GM21515 (cell line): ENCODE results near the gene SRCIN1.

Experiments used
- ATAC-seq: cut with Tn5 transposase; IDR thresholded peaks from one replicate; pipeline ENCODE4 v1.9.1; 2021; ENCODE audit not compliant: unreplicated experiment

Gene SRCIN1

DNA sequence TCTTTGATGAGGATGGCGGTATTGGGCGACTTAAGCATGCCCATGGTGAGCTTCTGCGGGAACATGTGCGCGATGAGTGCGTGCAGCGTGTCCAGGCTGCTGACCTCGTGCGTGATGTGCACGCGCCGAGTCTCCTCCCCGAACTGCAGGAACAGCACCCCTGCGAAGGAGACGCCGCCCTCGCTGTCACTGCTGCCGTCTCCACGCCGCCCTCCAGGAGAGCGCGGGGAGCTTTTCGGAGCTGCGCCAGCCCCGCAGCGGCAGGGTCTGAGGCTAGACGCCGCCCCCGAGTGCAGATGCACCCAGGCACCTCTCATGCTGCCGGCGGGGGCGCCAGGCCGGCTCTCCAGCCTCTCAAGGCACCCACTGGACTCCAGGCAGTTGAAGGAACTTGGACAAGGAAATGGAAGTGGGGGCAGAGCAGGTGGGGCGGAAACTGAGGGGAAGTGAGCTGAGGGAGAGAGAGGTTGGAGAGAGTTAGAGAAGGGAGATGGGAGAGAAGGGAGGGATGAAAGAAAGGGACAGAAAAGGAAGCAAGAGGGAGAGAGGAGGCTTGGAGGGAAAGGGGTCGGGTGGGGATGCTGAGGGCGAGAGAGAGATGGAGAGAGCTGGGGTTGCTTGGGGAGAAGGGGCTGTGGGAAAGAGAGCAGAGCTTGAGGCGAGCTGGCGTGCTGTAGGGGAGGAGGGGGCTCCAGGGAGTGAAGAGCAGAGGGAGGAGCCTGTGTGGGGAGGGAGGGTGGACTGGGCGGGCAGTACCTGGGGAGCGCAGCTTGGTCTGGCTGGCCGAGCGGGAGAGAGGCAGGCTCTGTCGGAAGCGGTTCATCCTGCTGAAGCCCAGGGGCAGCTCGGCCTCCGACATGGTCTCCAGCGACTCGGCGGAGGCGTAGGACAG, 42.1 kb downstream of the SRCIN1 start:
- ATAC-seq = no peak

DNA sequence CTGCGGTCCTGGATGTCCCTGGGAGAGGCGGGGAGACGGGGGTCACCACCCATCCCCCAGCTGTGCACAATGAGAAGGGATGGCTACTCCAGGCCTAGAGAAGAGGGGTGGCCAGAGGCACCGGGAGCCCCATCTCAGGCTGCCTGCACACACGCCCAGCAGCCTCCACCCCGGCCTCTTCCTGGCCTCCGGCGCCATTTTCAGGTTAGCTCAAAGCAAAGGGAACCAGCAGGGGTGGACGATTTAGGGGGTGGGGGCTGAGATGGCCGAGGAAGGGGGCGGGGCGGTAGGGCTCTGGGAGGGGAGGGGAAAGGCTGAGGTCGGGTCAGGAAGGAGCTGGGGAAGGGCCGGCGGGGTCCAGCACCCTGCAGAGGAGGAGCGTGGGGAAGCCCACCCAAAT, 42.8 kb downstream of the SRCIN1 start:
- ATAC-seq = no peak

DNA sequence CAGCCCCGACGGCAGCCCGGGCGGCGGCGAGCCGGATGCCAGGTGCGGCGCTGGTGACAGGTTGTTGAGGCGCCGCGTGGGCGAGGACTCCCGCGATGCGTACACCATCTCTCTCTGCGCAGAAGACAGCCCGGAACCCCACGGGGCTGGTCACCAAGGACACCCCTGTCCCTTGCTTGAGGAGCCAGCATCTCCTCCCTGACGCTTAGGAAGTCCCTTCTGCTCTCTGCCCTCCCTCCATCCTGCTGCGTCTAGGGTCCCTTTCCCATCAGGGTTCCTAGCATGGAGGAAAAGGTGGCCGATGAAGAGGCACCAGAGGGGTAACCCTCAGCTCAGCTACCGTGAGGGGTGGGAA, 43.6 kb downstream of the SRCIN1 start:
- no peak for ATAC-seq

DNA sequence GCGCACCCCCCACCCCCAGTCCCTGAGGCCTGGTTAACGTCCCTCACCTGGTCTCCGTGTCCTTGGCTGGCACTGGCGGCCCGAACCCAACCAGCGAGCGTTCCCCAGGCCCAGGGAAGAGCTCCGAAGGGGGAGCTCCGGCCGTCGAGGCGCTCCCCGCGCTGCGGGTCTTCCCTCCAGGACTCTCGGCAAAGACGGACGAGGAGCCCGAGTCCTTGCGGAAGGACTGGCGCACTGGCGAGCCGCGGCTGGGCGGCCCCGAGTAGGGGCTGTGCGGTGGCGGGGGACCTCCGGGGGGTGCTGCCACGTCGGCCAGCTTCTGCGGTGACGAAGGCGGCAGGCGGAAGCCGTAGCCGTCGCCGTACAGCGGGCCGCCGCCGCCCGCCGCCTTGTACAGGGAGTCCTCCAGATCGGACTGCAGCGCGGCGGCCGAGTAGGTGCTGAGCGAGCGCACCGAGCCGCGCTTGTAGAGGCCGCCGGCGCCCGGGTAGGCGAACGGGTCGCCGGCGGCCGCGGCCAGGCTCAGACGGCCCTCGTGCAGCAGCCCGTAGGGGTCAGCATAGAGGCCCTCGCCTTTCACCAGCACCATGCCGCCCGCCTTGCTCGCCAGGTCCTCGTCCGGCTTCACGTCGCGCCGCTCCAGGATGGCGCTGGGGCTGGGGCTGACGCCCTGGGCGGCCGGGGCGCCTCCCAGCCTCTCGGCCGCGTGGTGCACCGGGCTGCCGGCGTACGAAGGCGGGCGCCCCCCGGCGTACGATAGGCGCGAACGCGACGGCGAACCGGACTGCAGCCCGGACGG, 44.1 kb downstream of the SRCIN1 start:
- ATAC-seq = no peak

DNA sequence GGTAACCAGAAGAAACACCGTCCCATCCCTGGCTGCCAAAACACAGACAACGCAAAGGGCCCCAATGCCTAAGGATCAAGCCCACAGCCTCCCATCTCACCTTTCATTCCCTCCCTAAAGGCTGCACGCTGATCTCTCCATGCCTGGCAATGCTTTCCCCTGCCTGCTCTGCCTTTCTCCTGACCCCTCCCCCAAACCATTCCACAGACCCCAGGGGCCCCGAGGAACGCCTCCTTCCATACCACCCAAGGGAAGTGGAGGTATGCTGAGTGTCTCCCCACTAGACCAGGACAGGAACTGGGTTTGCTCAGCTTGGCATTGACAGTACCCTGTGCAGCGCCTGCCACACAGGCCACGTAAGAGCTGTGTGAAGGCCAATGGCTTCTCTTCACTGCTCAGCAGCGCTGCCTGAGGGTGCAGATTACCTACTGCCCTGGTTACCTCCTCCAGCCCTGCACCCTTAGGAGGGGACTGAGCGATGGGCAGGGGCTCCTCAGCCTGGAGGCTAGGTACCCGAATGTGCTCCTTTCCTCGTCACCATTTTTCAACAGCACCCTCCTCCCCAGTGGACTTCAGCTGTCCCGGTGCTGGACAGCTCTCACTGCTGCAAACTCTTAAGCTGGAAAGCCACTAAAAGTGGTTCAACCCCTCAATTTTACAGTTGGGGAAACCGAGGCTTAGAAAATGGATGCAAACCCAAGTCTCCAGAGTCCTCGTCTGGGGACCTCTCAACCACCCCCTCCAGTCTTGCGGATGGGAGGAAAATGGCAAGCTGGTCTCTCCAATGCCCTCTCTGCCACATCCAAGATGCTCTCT, 45.0 kb downstream of the SRCIN1 start:
- no peak for ATAC-seq

DNA sequence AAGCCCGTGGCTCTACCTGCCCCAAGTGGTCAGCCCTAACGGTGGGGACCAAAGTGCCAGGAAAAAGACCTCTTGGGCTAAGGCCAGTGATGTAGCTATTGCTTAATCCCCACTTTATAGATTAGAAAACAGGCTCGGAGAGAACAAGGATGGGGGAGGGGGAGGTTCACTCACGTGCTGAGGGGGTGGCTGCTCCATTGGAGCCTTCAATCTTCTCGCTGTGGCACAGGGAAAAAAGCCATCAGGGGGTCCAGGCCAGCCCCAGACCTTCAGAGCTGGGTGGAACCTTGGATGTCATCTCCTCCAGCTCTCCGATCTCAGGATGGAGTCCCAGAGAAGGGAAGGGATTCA, 45.9 kb downstream of the SRCIN1 start:
- no peak for ATAC-seq

DNA sequence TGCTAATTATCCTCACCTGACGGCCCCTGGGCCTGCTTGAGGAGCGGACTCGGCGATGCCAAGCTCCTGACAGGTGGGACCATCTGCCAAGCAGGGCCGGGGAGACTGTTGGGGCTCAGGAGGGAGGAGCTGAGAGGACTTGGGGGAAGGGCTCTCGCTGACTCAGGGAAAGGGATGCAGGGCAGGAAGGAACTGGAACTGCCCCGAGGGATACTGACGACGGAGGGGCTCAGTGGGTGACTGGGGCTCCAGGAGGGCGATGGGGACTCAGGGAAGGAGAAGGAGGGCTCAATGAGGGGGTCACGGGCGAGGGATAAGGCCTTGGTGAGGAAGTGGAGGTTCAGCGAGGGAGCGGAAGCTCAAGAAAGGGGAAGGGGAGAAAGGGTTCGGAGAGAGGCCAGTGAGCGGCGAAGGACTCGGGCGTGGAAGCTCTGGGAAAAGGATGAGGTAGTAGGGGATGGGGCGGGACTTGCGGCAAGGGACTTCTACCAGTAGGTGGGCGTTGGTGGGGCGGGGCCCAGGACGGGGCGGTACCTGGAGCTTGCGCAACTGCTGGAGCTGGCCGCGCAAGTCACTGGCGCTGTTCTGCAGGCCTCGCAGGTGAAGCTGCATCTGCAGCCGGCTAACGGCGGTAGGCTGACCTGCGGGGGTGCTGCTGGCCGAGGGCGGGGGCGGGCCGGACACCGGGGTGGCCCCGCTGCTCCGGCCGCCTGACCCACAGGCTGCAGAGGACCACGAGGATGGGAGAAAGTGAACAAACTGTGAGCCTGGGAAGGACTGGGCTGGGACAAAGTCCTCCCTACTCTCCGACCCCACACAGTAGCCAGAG, 46.5 kb downstream of the SRCIN1 start:
- no peak for ATAC-seq

DNA sequence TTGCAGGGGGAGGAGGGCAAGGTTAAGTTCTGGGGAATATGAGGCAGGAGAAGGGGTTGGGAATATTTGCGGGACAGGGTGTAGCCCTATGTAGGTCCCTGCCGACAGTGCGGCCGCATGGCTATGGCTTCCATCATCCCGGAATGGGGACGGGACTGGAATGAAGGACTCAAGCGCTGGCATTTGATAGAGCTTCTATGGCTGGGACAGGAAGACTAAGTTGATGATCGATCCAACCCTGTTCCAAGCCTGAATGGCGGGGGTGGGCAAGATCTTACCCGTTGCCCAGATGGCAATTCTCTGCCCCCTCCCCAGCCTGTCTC, 47.1 kb downstream of the SRCIN1 start:
- ATAC-seq = no peak

DNA sequence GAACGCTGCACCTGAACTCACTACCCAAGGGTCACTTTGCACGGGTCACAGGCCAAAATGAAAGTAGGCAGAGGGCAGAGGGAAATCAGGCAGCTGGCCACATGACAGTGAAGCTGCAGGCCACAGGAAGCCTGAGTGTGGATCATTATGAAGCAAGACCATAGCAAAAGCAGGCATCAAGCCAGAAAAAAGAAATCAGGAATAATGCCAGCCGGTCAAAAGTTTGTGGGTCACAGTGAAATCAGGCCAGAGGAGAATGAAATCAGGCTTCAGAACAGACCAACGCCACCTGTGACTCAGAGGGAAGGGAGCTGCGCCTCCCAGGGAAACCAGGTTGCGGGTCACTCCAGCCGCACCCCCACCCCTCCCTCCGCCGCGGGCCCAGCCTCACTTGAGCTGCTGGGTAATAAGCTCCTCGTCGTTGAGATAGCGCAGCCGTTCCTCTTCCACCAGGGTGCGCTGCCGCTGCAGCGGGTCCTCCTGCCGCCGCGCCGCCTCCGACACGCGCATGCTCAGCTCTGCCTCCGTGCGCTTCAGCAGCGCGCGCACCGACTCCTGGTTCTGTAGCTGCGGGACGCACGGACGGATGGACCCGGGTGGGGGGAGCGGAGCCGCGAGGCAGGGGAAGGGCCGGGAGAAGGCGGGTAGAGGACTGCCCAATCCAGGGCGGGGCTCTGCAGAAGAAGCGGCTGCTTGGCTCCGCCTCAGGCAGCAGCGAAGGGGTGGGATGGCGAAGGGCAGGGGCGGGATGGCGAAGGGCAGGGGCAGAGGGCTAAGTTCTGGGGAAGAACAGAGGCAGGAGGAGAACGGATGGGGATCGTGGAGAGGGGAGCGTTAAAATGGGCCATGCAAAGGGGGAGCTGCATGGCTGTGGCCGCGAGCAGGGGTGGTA, 47.7 kb downstream of the SRCIN1 start:
- peak; percentile 68 for ATAC-seq

DNA sequence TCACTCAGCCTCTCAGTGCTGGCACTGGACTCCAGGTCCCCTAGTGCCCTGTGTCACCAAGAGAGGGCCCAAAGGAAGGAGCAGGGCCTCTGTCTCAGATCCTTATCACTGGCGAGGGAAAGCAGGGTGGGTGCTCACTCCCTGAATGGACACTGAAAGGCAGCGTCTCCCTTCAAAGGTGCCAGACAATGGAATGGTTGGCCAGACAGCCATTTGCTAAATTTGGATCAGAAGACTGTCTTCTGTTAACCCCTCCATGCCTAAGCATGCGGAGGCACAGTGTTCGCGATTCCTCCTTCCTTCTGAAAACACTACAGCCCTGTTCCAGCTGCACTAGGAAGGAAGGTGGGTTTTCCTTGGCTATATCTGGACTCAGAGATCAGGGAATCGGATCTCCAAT, 48.4 kb downstream of the SRCIN1 start:
- no peak for ATAC-seq

DNA sequence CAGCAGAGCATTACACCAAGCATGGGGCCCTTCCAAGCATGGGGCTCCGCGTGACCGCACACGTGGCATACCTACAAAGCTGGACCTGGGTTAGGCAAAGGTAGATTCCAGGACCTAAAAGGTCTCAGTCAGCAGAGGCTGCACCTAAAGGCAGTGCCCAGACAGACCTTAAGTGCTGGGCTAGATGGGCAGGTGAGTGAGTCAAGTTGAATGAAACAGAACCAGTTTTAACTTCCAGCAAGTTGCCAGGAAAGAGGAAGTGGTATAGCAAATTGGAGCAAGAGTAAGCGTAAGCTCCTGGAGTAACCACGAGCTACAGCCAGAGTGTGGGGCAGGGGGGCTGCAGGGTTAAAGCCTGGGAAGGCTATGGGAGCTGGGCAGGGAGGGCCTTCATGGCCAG, 49.5 kb downstream of the SRCIN1 start:
- ATAC-seq = no peak

DNA sequence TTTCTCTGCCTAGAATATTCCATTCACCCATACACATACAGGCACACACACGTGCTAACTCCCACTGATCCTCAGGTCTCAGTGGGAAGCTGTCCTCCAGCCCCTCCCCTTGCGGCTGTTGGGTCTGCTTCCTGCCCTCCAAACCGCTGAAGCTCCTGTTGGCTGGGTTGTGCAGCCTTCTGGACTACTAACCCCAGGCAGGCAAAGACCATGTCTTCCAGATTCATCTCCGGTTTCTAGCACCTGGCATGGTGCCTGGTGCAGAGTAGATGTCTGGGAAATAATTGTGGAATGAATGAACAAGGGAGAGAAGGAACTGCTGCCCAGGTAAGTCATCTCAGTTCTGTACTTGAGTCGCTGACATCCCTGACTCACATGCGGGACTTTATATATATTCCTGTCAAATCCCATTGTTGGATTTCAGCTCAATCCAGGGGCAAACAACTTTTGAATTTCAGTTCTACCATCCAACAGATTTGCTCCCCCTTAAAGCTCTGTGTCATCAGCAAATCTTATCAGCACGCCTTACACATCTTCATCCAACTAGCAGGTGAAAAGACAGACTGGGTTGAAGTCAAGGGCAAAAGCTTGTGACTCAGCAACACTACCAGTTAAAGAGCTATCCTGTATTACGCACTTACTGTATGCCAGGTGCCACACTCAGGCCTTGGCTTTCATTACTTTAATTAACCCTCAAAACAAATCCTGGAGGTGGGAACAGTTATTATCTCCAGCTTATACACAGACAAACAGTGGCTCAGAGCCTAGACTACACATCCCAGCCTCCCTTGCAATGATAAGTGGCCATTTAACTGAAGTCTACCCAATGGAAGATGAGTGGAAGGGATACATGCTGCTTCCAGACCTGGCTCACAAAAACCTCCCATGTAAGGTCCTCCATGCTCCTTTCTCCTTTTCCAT, 51.1 kb downstream of the SRCIN1 start:
- ATAC-seq = no peak

DNA sequence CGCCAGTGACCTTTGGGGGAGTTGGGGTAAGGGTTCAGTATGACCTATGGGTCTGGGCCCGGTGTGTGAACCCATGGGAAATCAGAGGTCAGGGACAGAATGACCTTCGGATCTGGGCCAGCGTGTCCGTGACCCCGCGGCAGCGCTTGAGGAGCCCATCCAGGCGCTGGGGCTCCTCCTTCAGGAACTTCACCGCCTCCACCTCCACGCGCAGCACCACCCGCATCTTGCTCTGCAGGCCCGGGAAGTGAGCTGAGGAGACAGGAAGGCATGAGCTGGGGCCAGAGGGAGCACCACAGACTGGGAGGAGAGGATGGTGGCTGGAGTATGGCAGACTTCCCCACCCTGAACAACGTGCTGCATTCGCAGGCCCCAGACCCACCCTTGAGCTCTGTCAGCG, 53.4 kb downstream of the SRCIN1 start:
- ATAC-seq = no peak

DNA sequence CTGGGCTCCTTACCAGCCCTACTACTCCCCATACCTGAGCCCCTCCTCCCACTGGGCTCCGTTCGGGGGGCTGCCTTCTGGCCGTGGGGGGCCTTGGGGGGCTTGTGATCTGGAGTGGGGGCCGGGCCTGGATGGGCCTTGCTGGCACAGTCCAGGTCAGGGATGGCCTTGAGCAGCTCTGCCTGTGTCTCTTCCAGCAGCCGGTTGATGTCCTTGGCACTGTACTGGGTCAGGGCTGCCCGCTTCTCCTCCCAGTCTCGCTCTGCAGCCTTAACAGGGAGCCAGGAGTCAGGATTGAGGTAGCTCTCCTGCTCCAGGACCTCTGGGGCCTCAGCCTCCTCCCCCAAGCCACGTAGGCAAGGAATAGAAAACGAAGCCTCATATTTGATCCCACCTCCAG, 54.6 kb downstream of the SRCIN1 start:
- no peak for ATAC-seq

DNA sequence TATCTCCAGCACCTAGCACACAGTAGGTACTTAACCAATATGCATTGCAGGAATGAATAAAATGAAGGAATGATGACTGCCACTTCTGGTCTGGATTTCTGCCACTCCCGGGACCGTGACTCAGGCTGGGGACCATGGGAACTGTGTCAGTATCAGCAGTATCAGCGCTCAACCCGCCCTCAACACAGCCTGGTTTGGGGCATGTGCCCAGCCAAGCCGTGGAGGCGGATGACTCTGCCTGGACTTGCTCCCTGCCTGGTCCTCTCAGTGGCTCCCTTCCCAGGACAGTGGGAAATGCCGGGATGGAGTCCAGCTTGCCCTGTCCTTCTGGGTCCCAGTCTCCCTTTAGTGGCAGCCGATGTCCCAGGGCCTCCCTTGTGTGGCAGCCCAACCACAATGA, 55.1 kb downstream of the SRCIN1 start:
- ATAC-seq = no peak

DNA sequence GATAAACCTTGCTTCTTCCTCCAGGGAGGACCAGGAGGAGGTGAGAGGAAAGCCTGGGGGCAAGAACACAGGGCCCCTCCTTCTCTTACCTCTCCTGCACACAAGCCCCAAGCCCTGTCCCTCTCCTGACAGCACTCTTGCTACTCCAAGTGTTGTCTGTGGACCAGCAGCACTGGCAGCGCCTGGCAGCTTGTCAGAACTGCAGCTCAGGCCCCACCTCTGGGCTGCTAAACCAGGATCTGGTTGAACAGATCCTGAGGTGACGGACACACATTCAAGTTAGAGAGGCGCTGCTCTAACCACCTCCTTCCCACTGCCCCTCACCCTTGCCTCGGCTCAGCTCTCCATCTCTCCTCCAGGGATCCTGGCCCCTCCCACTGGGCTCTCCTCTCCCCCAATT, 56.5 kb downstream of the SRCIN1 start:
- ATAC-seq = no peak

DNA sequence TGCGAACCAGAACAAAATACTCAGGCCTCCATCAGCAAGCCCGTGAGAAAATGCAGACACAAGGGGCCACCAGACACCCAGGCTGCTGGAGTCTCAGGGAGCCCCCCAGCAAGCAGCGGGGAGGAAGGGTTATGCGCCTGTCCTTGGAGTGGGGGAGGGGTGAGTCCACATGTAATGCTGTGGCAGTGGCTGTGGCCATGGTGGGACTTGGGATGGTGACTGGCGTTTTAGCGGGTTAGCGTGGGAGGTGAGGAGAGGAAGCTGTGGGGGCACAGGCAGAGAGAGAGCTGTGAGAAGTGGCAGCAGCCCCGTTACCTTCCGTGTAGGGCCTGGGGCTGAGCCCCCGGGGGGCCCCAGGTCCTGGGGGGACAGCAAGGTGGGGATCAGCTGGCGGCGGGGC, 58.3 kb downstream of the SRCIN1 start:
- ATAC-seq = no peak

DNA sequence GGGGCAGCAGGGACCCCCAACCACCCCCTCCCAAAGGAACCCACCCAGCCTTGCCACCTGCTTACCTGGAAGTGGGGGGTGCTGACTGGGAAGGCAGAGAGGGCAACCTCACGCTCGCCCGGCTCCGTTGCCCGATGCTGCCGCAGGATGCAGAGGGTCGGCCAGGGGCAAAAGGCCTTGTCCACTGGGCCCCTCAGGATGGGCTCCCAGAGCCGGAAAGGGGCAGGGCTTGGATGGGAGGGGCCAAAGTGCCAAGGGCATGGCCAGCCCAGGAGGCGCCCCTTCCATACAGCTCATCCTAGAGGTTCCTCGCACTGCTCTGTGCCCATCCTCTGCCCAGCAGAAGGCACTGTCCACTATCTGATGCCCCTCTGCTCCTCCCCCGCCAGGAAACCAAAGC, 59.4 kb downstream of the SRCIN1 start:
- ATAC-seq = no peak
